Measurements from ENCODE around the gene DHRS7C.

DNA sequence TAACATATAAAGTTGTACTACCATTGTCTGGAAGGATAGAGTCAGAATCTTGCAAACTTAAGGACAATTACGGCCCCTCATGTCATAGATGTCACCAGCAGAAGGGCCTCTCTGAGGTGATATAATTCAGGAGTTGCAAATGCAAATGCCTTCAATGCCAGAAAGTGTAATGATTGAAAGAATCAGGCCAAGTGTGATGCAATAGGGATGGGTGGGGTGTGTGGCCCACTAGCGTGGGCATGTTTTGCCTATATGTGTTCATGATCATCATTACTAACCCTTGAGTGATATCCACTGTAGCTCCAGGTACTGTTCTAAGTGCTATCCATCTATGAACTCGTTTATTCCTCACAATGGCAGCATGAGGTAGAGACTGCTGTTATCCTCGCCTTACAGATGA, 1.1 kb downstream of the DHRS7C start:
- no peak for TF ChIP-seq SMC3 (conservative IDR thresholded peaks at IDR 0.05; ENCODE audit: poor library complexity)
- TF ChIP-seq, protein P1, sequence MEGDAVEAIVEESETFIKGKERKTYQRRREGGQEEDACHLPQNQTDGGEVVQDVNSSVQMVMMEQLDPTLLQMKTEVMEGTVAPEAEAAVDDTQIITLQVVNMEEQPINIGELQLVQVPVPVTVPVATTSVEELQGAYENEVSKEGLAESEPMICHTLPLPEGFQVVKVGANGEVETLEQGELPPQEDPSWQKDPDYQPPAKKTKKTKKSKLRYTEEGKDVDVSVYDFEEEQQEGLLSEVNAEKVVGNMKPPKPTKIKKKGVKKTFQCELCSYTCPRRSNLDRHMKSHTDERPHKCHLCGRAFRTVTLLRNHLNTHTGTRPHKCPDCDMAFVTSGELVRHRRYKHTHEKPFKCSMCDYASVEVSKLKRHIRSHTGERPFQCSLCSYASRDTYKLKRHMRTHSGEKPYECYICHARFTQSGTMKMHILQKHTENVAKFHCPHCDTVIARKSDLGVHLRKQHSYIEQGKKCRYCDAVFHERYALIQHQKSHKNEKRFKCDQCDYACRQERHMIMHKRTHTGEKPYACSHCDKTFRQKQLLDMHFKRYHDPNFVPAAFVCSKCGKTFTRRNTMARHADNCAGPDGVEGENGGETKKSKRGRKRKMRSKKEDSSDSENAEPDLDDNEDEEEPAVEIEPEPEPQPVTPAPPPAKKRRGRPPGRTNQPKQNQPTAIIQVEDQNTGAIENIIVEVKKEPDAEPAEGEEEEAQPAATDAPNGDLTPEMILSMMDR (IDR thresholded peaks at IDR 0.05; ENCODE audit: poor library complexity, severe bottlenecking): no peak
